Osteocyte (in vitro differentiated cells): Measurements from ENCODE around the gene ROR2. TPM values are rescaled to one million over a fixed set of nuclear protein-coding genes. Genes with fewer than 3 reads are reported as not detected.

Source experiments
- DNase-seq: peaks from one replicate; pipeline ENCODE4 v3.0.0; 2021; ENCODE audit warnings: mixed read lengths; ENCODE audit not compliant: unreplicated experiment; ENCODE audit errors: extremely low spot score
- H3K27ac Mint-ChIP-seq: one replicate; pipeline ENCODE4 v1.8.0; 2021; ENCODE audit warnings: mild to moderate bottlenecking, mixed read lengths; ENCODE audit not compliant: unreplicated experiment
- H3K27me3 Mint-ChIP-seq: one replicate; pipeline ENCODE4 v1.8.0; 2021; ENCODE audit warnings: mixed read lengths; ENCODE audit not compliant: unreplicated experiment
- H3K36me3 Mint-ChIP-seq: one replicate; pipeline ENCODE4 v1.8.0; 2021; ENCODE audit warnings: mixed read lengths; ENCODE audit not compliant: unreplicated experiment
- H3K4me1 Mint-ChIP-seq: one replicate; pipeline ENCODE4 v1.8.0; 2021; ENCODE audit warnings: mixed read lengths; ENCODE audit not compliant: unreplicated experiment
- H3K4me3 Mint-ChIP-seq: one replicate; pipeline ENCODE4 v1.8.0; 2021; ENCODE audit warnings: mild to moderate bottlenecking, moderate library complexity, mixed read lengths; ENCODE audit not compliant: unreplicated experiment
- H3K9me3 Mint-ChIP-seq: one replicate; pipeline ENCODE4 v1.8.0; 2021; ENCODE audit warnings: mixed read lengths; ENCODE audit not compliant: unreplicated experiment
- CTCF ChIP-seq: fragments of 200-600 bp; sonication (generic); IDR thresholded peaks from 2 replicates; pipeline ENCODE4 v1.5.0; 2021; ENCODE audit warnings: antibody characterized with exemption, mild to moderate bottlenecking, moderate library complexity
- total RNA-seq: library from RNA; stranded (reverse); gene quantifications from 2 replicates; pipeline ENCODE4 v1.2.1, GENCODE V29; 2021

ROR2 gene
- total RNA-seq, 1 donor from 2014 or later = 48.2 TPM

- Mint-ChIP-seq H3K27ac (no peak overlapping the region), H3K4me1 (peaks cover 65% of the 10 kb centered on the region), H3K9me3 (no peaks in the 10 kb centered on the region), H3K36me3 (peaks cover 3% of the 10 kb centered on the region), H3K4me3 (no peak overlapping the region), H3K27me3 (no peaks in the 10 kb centered on the region)
- no peak for TF ChIP-seq CTCF
- DNase-seq = no peak
Measured at GRCh38 chr9:91836515-91836914, 113.5 kb downstream of the ROR2 start.

GRCh38 chr9:91835632-91836031 is 114.4 kb downstream of the ROR2 start:
- no peak for DNase-seq
- H3K27ac Mint-ChIP-seq = no peak overlapping the region
- TF ChIP-seq CTCF = no peak
- no peaks in the 10 kb centered on the region for H3K9me3 Mint-ChIP-seq
- H3K27me3 Mint-ChIP-seq = no peaks in the 10 kb centered on the region
- H3K4me3 Mint-ChIP-seq = no peak overlapping the region
- peaks cover 3% of the 10 kb centered on the region for H3K36me3 Mint-ChIP-seq
- H3K4me1 Mint-ChIP-seq = peaks cover 61% of the 10 kb centered on the region

GRCh38 chr9:91835216-91835615 is 114.8 kb downstream of the ROR2 start:
- H3K27ac Mint-ChIP-seq = no peak overlapping the region
- H3K27me3 Mint-ChIP-seq = no peaks in the 10 kb centered on the region
- peaks cover 57% of the 10 kb centered on the region for H3K4me1 Mint-ChIP-seq
- no peak overlapping the region for H3K4me3 Mint-ChIP-seq
- TF ChIP-seq CTCF = no peak
- H3K36me3 Mint-ChIP-seq = peaks cover 3% of the 10 kb centered on the region
- no peak for DNase-seq
- H3K9me3 Mint-ChIP-seq = no peaks in the 10 kb centered on the region

- Mint-ChIP-seq H3K36me3 (peaks cover 3% of the 10 kb centered on the region), H3K4me1 (peaks cover 52% of the 10 kb centered on the region), H3K9me3 (no peaks in the 10 kb centered on the region), H3K27me3 (no peaks in the 10 kb centered on the region), H3K4me3 (no peak overlapping the region), H3K27ac (no peak overlapping the region)
- no peak for TF ChIP-seq CTCF
- DNase-seq = no peak
Measured at GRCh38 chr9:91834740-91835139, 115.3 kb downstream of the ROR2 start.

GRCh38 chr9:91833878-91834255 is 116.2 kb downstream of the ROR2 start:
- Mint-ChIP-seq H3K9me3 (no peaks in the 10 kb centered on the region), H3K27ac (peak overlapping the region; percentile 39), H3K4me1 (peaks cover 49% of the 10 kb centered on the region), H3K4me3 (no peak overlapping the region), H3K36me3 (peaks cover 3% of the 10 kb centered on the region), H3K27me3 (no peaks in the 10 kb centered on the region)
- no peak for TF ChIP-seq CTCF
- DNase-seq = no peak
